Measurements from ENCODE around the gene FAAH. TPM values are rescaled to one million over a fixed set of nuclear protein-coding genes. Genes with fewer than 3 reads are reported as not detected.
A peak's percentile ranks its signal among the peaks of the same experiment; 100 is the strongest.

The FAAH gene
- polyA plus RNA-seq, 3 donors, result 11.5 to 47.1 (median 11.5) TPM

- Histone ChIP-seq H3K27ac (ENCODE audit: low read depth in 1 of 2, low read length in 2 of 2) (peak overlapping the region in 1 of 2 donors; percentile 49), H3K27me3 (ENCODE audit: control insufficient read depth in 2 of 2, insufficient read depth in 2 of 2, low read length in 2 of 2) (no peaks in the 10 kb centered on the region), H3K9ac (ENCODE audit: insufficient read depth, low read length, poor library complexity, severe bottlenecking) (no peak overlapping the region), H3K36me3 (replicated peaks in 1 of 2; ENCODE audit: control insufficient read depth in 1 of 2, insufficient read depth in 2 of 2, low read length in 2 of 2) (peaks cover 37 to 48% of the 10 kb centered on the region in 2 donors), H4K20me1 (ENCODE audit: insufficient read depth, low read length) (peaks cover 4% of the 10 kb centered on the region), H2AFZ (ENCODE audit: insufficient read depth, low read depth, low read length, poor library complexity, severe bottlenecking) (no peak overlapping the region), H3K4me3 (replicated peaks in 1 of 3; ENCODE audit: low read depth in 2 of 3, low read length in 3 of 3) (no peak overlapping the region), H3K4me2 (replicated peaks; ENCODE audit: extremely low read depth, low read length, poor library complexity, severe bottlenecking) (no peak overlapping the region), H3K79me2 (ENCODE audit: insufficient read depth, low read length) (peaks cover 26% of the 10 kb centered on the region), H3K9me3 (replicated peaks in 1 of 2; ENCODE audit: control insufficient read depth in 1 of 2, insufficient read depth in 1 of 2, low read length in 2 of 2) (no peaks in the 10 kb centered on the region), H3K4me1 (ENCODE audit: control insufficient read depth in 1 of 2, insufficient read depth in 2 of 2, low read length in 2 of 2) (peaks cover 20 to 26% of the 10 kb centered on the region in 2 donors)
- Mint-ChIP-seq H3K4me3 (no peak overlapping the region), H3K4me1 (peaks cover 35% of the 10 kb centered on the region), H3K9me3 (peaks cover 0 to 2% (median 0%) of the 10 kb centered on the region in 7 donors), H3K27me3 (ENCODE audit: low read depth in 3 of 3) (peaks cover 0 to under 1% (median 0%) of the 10 kb centered on the region in 3 donors), H3K27ac (peak overlapping the region in 5 of 7 donors; percentile 23 to 75 (median 44)), H3K36me3 (peaks cover 45 to 66% of the 10 kb centered on the region in 2 donors)
- 100% methylated on average over 3 of the region's 3 CpGs for WGBS (ENCODE audit: insufficient coverage)
- intact Hi-C loops (cut with micrococcal nuclease), result loop anchor here in 1 of 2 donors (5.0 kb wide), 1 partner anchor 42 kb away; the partner anchor contains the start of genes LRRC41 and UQCRH
- no peak for DNase-seq
- TF ChIP-seq CTCF (IDR thresholded peaks at IDR 0.05), result no peak
These were observed 49.6 kb upstream of the FAAH start for GRCh38 chr1:46344481-46344880.

GRCh38 chr1:46345281-46345680, 48.8 kb upstream of the FAAH start:
- no peak overlapping the region for H3K9ac ChIP-seq (ENCODE audit: insufficient read depth, low read length, poor library complexity, severe bottlenecking)
- H3K36me3 Mint-ChIP-seq, result peaks cover 52 to 74% of the 10 kb centered on the region in 2 donors
- H3K27ac ChIP-seq (ENCODE audit: low read depth in 1 of 2, low read length in 2 of 2), result peak overlapping the region in 1 of 2 donors; percentile 49
- H2AFZ ChIP-seq (ENCODE audit: insufficient read depth, low read depth, low read length, poor library complexity, severe bottlenecking), result no peak overlapping the region
- intact Hi-C loops (cut with micrococcal nuclease), result no loop called here
- H3K9me3 ChIP-seq (replicated peaks in 1 of 2; ENCODE audit: control insufficient read depth in 1 of 2, insufficient read depth in 1 of 2, low read length in 2 of 2), result no peaks in the 10 kb centered on the region
- no peaks in the 10 kb centered on the region for H3K27me3 ChIP-seq (ENCODE audit: control insufficient read depth in 2 of 2, insufficient read depth in 2 of 2, low read length in 2 of 2)
- H3K4me2 ChIP-seq (replicated peaks; ENCODE audit: extremely low read depth, low read length, poor library complexity, severe bottlenecking), result no peak overlapping the region
- peaks cover 37% of the 10 kb centered on the region for H3K4me1 Mint-ChIP-seq
- DNase-seq, result no peak
- H3K27ac Mint-ChIP-seq, result peak overlapping the region in 1 of 7 donors; percentile 37
- H3K4me3 ChIP-seq (replicated peaks in 1 of 3; ENCODE audit: low read depth in 2 of 3, low read length in 3 of 3), result no peak overlapping the region
- no peak for TF ChIP-seq CTCF (IDR thresholded peaks at IDR 0.05)
- H3K9me3 Mint-ChIP-seq, result peaks cover 0 to 2% (median 0%) of the 10 kb centered on the region in 7 donors
- H4K20me1 ChIP-seq (ENCODE audit: insufficient read depth, low read length), result peaks cover 4% of the 10 kb centered on the region
- peaks cover 26% of the 10 kb centered on the region for H3K79me2 ChIP-seq (ENCODE audit: insufficient read depth, low read length)
- H3K4me1 ChIP-seq (ENCODE audit: control insufficient read depth in 1 of 2, insufficient read depth in 2 of 2, low read length in 2 of 2), result peaks cover 19 to 24% of the 10 kb centered on the region in 2 donors
- H3K4me3 Mint-ChIP-seq, result no peak overlapping the region
- H3K36me3 ChIP-seq (replicated peaks in 1 of 2; ENCODE audit: control insufficient read depth in 1 of 2, insufficient read depth in 2 of 2, low read length in 2 of 2), result peaks cover 43 to 51% of the 10 kb centered on the region in 2 donors
- no peaks in the 10 kb centered on the region for H3K27me3 Mint-ChIP-seq (ENCODE audit: low read depth in 3 of 3)

Measured in CD14-positive monocyte (primary cell).